ES-I3 (cell line): Measurements from ENCODE around the gene BABAM2.
"Not testable (repeated sequence)": the region's sequence is repeated elsewhere in the genome, so short reads cannot be mapped to it uniquely, and the experiment has no call there.

Experiments used
- H3K36me3 ChIP-seq: 2 replicates; pipeline ENCODE4 v1.6.1; 2013; ENCODE audit warnings: mild to moderate bottlenecking, low read length, control low read depth, moderate library complexity; ENCODE audit not compliant: insufficient read depth
- H3K4me1 ChIP-seq: 2 replicates; pipeline ENCODE4 v1.6.1; 2013; ENCODE audit warnings: mild to moderate bottlenecking, control low read depth, low read length; ENCODE audit not compliant: insufficient read depth
- H3K9ac ChIP-seq: 2 replicates; pipeline ENCODE4 v1.6.1; 2013; ENCODE audit warnings: low read depth, mild to moderate bottlenecking, low read length, moderate library complexity
- H3K9me3 ChIP-seq: 2 replicates; pipeline ENCODE4 v1.6.1; 2013; ENCODE audit warnings: mild to moderate bottlenecking, low read length, moderate library complexity; ENCODE audit not compliant: control insufficient read depth, insufficient read depth

Gene BABAM2

GRCh38 chr2:28247290-28247689, 356.8 kb downstream of the BABAM2 start:
- Histone ChIP-seq H3K36me3 (no peaks in the 10 kb centered on the region; the same call in 1 of the 2 replicates), H3K9ac (no peak overlapping the region), H3K9me3 (no peaks in the 10 kb centered on the region), H3K4me1 (no peaks in the 10 kb centered on the region)

GRCh38 chr2:28247734-28248133, 357.2 kb downstream of the BABAM2 start:
- Histone ChIP-seq H3K36me3 (no peaks in the 10 kb centered on the region; the same call in 1 of the 2 replicates), H3K4me1 (no peaks in the 10 kb centered on the region), H3K9ac (no peak overlapping the region), H3K9me3 (no peaks in the 10 kb centered on the region)

GRCh38 chr2:28248511-28248910, 358.0 kb downstream of the BABAM2 start:
- Histone ChIP-seq H3K4me1 (no peaks in the 10 kb centered on the region), H3K9ac (no peak overlapping the region), H3K36me3 (no peaks in the 10 kb centered on the region; the same call in 1 of the 2 replicates), H3K9me3 (no peaks in the 10 kb centered on the region)

GRCh38 chr2:28250006-28250405, 359.5 kb downstream of the BABAM2 start:
- Histone ChIP-seq H3K9me3 (no peaks in the 10 kb centered on the region), H3K9ac (no peak overlapping the region), H3K36me3 (no peaks in the 10 kb centered on the region), H3K4me1 (no peaks in the 10 kb centered on the region)

- H3K4me1 ChIP-seq: no peaks in the 10 kb centered on the region
- H3K36me3 ChIP-seq: no peaks in the 10 kb centered on the region
- H3K9me3 ChIP-seq: no peaks in the 10 kb centered on the region
- no peak overlapping the region for H3K9ac ChIP-seq
Measured at GRCh38 chr2:28251337-28251736, 360.8 kb downstream of the BABAM2 start.

- no peaks in the 10 kb centered on the region for H3K36me3 ChIP-seq
- no peaks in the 10 kb centered on the region for H3K9me3 ChIP-seq
- H3K4me1 ChIP-seq: no peaks in the 10 kb centered on the region
- H3K9ac ChIP-seq: no peak overlapping the region
Measured at GRCh38 chr2:28252311-28252710, 361.8 kb downstream of the BABAM2 start.

- Histone ChIP-seq H3K36me3 (no peaks in the 10 kb centered on the region), H3K9ac (no peak overlapping the region), H3K9me3 (no peaks in the 10 kb centered on the region), H3K4me1 (no peaks in the 10 kb centered on the region)
Measured at GRCh38 chr2:28253543-28253942, 363.0 kb downstream of the BABAM2 start.

GRCh38 chr2:28255231-28255630, 364.7 kb downstream of the BABAM2 start:
- H3K9ac ChIP-seq, H3K9me3 ChIP-seq: not testable (repeated sequence)

GRCh38 chr2:28257182-28257581, 366.7 kb downstream of the BABAM2 start:
- H3K9ac ChIP-seq: no peak overlapping the region
- no peaks in the 10 kb centered on the region for H3K36me3 ChIP-seq
- no peaks in the 10 kb centered on the region for H3K9me3 ChIP-seq
- no peaks in the 10 kb centered on the region for H3K4me1 ChIP-seq

More at GRCh38 chr2:28255231-28255630, 364.7 kb downstream of the BABAM2 start:
- not testable (repeated sequence) for H3K36me3 ChIP-seq, H3K4me1 ChIP-seq

- not testable (repeated sequence) for H3K36me3 ChIP-seq, H3K4me1 ChIP-seq, H3K9ac ChIP-seq
Measured at GRCh38 chr2:28259226-28259625, 368.7 kb downstream of the BABAM2 start.

GRCh38 chr2:28263690-28264089, 373.2 kb downstream of the BABAM2 start:
- no peaks in the 10 kb centered on the region for H3K9me3 ChIP-seq
- H3K9ac ChIP-seq: no peak overlapping the region
- peaks cover 7% of the 10 kb centered on the region for H3K4me1 ChIP-seq
- H3K36me3 ChIP-seq: no peaks in the 10 kb centered on the region

More at GRCh38 chr2:28259226-28259625, 368.7 kb downstream of the BABAM2 start:
- not testable (repeated sequence) for H3K9me3 ChIP-seq

- H3K9me3 ChIP-seq: no peaks in the 10 kb centered on the region
- peaks cover 16% of the 10 kb centered on the region for H3K4me1 ChIP-seq
- no peaks in the 10 kb centered on the region for H3K36me3 ChIP-seq
- H3K9ac ChIP-seq: no peak overlapping the region
Measured at GRCh38 chr2:28267282-28267681, 376.8 kb downstream of the BABAM2 start.

GRCh38 chr2:28268386-28268785, 377.9 kb downstream of the BABAM2 start:
- no peaks in the 10 kb centered on the region for H3K36me3 ChIP-seq
- no peaks in the 10 kb centered on the region for H3K9me3 ChIP-seq
- peaks cover 16% of the 10 kb centered on the region for H3K4me1 ChIP-seq
- no peak overlapping the region for H3K9ac ChIP-seq

GRCh38 chr2:28269019-28269784, 378.7 kb downstream of the BABAM2 start:
- Histone ChIP-seq H3K9ac (no peak overlapping the region), H3K9me3 (no peaks in the 10 kb centered on the region), H3K4me1 (peaks cover 19% of the 10 kb centered on the region), H3K36me3 (no peaks in the 10 kb centered on the region)

GRCh38 chr2:28270456-28271152, 380.1 kb downstream of the BABAM2 start:
- H3K4me1 ChIP-seq: peaks cover 32% of the 10 kb centered on the region
- no peaks in the 10 kb centered on the region for H3K36me3 ChIP-seq
- H3K9me3 ChIP-seq: no peaks in the 10 kb centered on the region
- no peak overlapping the region for H3K9ac ChIP-seq
